ENCODE measurements around the gene SHROOM2.

DNA sequence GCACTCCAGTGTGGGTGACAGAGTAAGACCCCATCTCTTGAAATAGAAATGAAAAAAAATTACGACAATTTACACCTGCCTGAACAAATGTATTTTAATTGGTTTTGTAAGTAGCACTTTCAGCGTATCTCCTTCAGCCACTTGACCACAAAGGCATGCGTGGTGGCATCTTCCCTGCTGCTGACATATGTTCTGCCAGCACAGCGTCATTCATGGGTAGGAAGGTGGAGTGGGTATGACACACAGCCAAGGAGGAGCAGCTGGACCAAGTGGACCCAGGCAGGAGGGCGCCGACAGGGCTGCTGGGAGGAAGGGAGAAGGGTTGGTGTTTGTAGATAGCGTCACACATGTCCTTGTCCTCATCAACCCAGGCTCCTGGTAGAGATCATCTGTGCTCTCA, 152.3 kb downstream of the SHROOM2 start:
- TF ChIP-seq, protein P1, sequence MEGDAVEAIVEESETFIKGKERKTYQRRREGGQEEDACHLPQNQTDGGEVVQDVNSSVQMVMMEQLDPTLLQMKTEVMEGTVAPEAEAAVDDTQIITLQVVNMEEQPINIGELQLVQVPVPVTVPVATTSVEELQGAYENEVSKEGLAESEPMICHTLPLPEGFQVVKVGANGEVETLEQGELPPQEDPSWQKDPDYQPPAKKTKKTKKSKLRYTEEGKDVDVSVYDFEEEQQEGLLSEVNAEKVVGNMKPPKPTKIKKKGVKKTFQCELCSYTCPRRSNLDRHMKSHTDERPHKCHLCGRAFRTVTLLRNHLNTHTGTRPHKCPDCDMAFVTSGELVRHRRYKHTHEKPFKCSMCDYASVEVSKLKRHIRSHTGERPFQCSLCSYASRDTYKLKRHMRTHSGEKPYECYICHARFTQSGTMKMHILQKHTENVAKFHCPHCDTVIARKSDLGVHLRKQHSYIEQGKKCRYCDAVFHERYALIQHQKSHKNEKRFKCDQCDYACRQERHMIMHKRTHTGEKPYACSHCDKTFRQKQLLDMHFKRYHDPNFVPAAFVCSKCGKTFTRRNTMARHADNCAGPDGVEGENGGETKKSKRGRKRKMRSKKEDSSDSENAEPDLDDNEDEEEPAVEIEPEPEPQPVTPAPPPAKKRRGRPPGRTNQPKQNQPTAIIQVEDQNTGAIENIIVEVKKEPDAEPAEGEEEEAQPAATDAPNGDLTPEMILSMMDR (optimal IDR thresholded peaks at IDR 0.05 in 1 of 3, IDR thresholded peaks at IDR 0.05 in 1 of 3, conservative IDR thresholded peaks at IDR 0.05 in 1 of 3; ENCODE audit: extremely low read depth in 1 of 3, insufficient read depth in 2 of 3, low read length in 3 of 3), result no peak
- no peak for TF ChIP-seq EZH2 (IDR thresholded peaks at IDR 0.05; ENCODE audit: low read length)

Data from keratinocyte (primary cell).